ENCODE measurements around the gene MAPK8IP3. TPM values are rescaled to one million over a fixed set of nuclear protein-coding genes. Genes with fewer than 3 reads are reported as not detected.

MAPK8IP3 gene
- polyA plus RNA-seq, 3 donors = 1.1 to 185 (median 2.1) TPM

DNA sequence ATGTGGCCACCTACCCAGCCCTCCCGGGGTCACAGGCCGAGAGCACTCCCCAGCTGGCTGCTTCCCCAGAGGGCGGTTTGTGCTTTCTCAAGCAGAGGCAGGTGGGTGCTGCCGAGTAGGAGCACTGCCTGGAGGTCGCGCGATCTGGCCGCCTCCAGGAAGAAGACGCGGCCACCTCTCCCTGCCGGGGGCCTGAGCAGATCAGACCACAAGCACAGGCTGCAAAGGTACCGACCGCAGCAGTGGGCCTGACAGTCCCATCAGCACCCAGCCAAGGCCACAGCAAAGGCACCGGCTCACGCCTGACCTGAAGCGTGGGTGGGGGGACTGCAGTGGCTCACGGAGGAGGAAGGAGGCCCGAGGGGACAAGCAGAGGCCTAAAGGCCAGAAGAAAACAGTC is 102.7 kb downstream of the MAPK8IP3 start:
- Histone ChIP-seq H3K27me3 (ENCODE audit: control insufficient read depth in 2 of 2, insufficient read depth in 2 of 2, low read length in 2 of 2) (no peaks in the 10 kb centered on the region), H3K4me2 (replicated peaks; ENCODE audit: extremely low read depth, low read length, poor library complexity, severe bottlenecking) (no peak overlapping the region), H3K9ac (ENCODE audit: insufficient read depth, low read length, poor library complexity, severe bottlenecking) (no peak overlapping the region), H3K27ac (ENCODE audit: low read depth in 1 of 2, low read length in 2 of 2) (no peak overlapping the region), H3K4me3 (replicated peaks in 1 of 3; ENCODE audit: low read depth in 2 of 3, low read length in 3 of 3) (no peak overlapping the region), H4K20me1 (ENCODE audit: insufficient read depth, low read length) (peaks cover 11% of the 10 kb centered on the region), H3K4me1 (ENCODE audit: control insufficient read depth in 1 of 2, insufficient read depth in 2 of 2, low read length in 2 of 2) (no peaks in the 10 kb centered on the region), H3K9me3 (replicated peaks in 1 of 2; ENCODE audit: control insufficient read depth in 1 of 2, insufficient read depth in 1 of 2, low read length in 2 of 2) (no peaks in the 10 kb centered on the region), H3K79me2 (ENCODE audit: insufficient read depth, low read length) (no peaks in the 10 kb centered on the region), H2AFZ (ENCODE audit: insufficient read depth, low read depth, low read length, poor library complexity, severe bottlenecking) (no peak overlapping the region), H3K36me3 (replicated peaks in 1 of 2; ENCODE audit: control insufficient read depth in 1 of 2, insufficient read depth in 2 of 2, low read length in 2 of 2) (peaks cover 37 to 46% of the 10 kb centered on the region in 2 donors)
- H3K4me3 Mint-ChIP-seq = no peak overlapping the region
- 90% methylated on average over 13 of the region's 18 CpGs for WGBS (ENCODE audit: insufficient coverage)
- no peak for DNase-seq
- no peaks in the 10 kb centered on the region for H3K27me3 Mint-ChIP-seq (ENCODE audit: low read depth in 3 of 3)
- peaks cover 39 to 68% of the 10 kb centered on the region in 2 donors for H3K36me3 Mint-ChIP-seq
- peaks cover 0 to 2% (median 0%) of the 10 kb centered on the region in 7 donors for H3K9me3 Mint-ChIP-seq
- H3K4me1 Mint-ChIP-seq = no peaks in the 10 kb centered on the region
- H3K27ac Mint-ChIP-seq = no peak overlapping the region
- TF ChIP-seq, protein P1, sequence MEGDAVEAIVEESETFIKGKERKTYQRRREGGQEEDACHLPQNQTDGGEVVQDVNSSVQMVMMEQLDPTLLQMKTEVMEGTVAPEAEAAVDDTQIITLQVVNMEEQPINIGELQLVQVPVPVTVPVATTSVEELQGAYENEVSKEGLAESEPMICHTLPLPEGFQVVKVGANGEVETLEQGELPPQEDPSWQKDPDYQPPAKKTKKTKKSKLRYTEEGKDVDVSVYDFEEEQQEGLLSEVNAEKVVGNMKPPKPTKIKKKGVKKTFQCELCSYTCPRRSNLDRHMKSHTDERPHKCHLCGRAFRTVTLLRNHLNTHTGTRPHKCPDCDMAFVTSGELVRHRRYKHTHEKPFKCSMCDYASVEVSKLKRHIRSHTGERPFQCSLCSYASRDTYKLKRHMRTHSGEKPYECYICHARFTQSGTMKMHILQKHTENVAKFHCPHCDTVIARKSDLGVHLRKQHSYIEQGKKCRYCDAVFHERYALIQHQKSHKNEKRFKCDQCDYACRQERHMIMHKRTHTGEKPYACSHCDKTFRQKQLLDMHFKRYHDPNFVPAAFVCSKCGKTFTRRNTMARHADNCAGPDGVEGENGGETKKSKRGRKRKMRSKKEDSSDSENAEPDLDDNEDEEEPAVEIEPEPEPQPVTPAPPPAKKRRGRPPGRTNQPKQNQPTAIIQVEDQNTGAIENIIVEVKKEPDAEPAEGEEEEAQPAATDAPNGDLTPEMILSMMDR (IDR thresholded peaks at IDR 0.05) = no peak
- intact Hi-C loops (cut with micrococcal nuclease) = no loop called here

DNA sequence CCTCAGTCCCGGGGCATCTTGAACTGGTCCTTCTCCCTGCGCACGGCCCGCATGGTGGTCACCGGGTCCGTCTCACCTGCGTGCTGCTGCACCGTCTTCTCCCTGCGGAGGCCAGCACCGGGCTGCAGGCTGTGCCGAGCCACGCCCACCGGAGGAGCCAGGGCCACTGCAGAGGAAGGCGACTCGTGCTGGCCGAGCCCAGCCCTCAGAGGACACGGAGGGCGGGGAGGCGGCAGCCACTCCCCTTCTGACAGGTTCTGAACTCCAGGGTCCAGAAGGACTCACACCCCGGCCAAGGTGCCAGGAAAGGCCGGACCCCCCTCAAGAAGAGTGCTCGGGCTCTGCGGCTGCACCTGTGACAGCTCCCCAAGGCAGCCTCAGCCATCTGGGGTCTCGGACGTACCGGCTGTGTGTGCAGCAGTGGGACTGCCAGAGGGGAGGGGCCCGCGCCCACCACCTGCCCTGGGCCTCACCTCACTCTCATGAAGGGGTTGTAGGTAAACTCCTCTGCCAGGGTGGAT is 103.3 kb downstream of the MAPK8IP3 start:
- TF ChIP-seq, protein P1 (IDR thresholded peaks at IDR 0.05) = no peak
- Histone ChIP-seq H3K36me3 (replicated peaks in 1 of 2; ENCODE audit: control insufficient read depth in 1 of 2, insufficient read depth in 2 of 2, low read length in 2 of 2) (peaks cover 42 to 53% of the 10 kb centered on the region in 2 donors), H3K27ac (ENCODE audit: low read depth in 1 of 2, low read length in 2 of 2) (no peak overlapping the region), H3K9ac (ENCODE audit: insufficient read depth, low read length, poor library complexity, severe bottlenecking) (no peak overlapping the region), H3K4me1 (ENCODE audit: control insufficient read depth in 1 of 2, insufficient read depth in 2 of 2, low read length in 2 of 2) (no peaks in the 10 kb centered on the region), H3K79me2 (ENCODE audit: insufficient read depth, low read length) (no peaks in the 10 kb centered on the region), H3K27me3 (ENCODE audit: control insufficient read depth in 2 of 2, insufficient read depth in 2 of 2, low read length in 2 of 2) (no peaks in the 10 kb centered on the region), H3K9me3 (replicated peaks in 1 of 2; ENCODE audit: control insufficient read depth in 1 of 2, insufficient read depth in 1 of 2, low read length in 2 of 2) (no peaks in the 10 kb centered on the region), H4K20me1 (ENCODE audit: insufficient read depth, low read length) (peaks cover 14% of the 10 kb centered on the region), H2AFZ (ENCODE audit: insufficient read depth, low read depth, low read length, poor library complexity, severe bottlenecking) (no peak overlapping the region), H3K4me3 (replicated peaks in 1 of 3; ENCODE audit: low read depth in 2 of 3, low read length in 3 of 3) (no peak overlapping the region), H3K4me2 (replicated peaks; ENCODE audit: extremely low read depth, low read length, poor library complexity, severe bottlenecking) (no peak overlapping the region)
- Mint-ChIP-seq H3K9me3 (peaks cover 0 to 2% (median 0%) of the 10 kb centered on the region in 7 donors), H3K27me3 (ENCODE audit: low read depth in 3 of 3) (no peaks in the 10 kb centered on the region), H3K36me3 (peaks cover 44 to 75% of the 10 kb centered on the region in 2 donors), H3K27ac (no peak overlapping the region), H3K4me1 (no peaks in the 10 kb centered on the region), H3K4me3 (no peak overlapping the region)
- no peak for DNase-seq
- 88% methylated on average over 23 of the region's 28 CpGs for WGBS (ENCODE audit: insufficient coverage)
- intact Hi-C loops (cut with micrococcal nuclease) = no loop called here
